Colonic mucosa (tissue), 4 donors: ENCODE data around the gene RETREG1. TPM values are rescaled to one million over a fixed set of nuclear protein-coding genes. Genes with fewer than 3 reads are reported as not detected.
A peak's percentile ranks its signal among the peaks of the same experiment; 100 is the strongest.

Source experiments
- DNase-seq: peaks from one replicate; pipeline ENCODE4 v3.0.0-alpha.2; 2020
- H3K27ac ChIP-seq: fragments of 200-600 bp; one replicate; pipeline ENCODE4 v1.8.0; 2021
- H3K27me3 ChIP-seq: fragments of 200-600 bp; one replicate; pipeline ENCODE4 v1.8.0; 2021
- H3K36me3 ChIP-seq: fragments of 200-600 bp; one replicate; pipeline ENCODE4 v1.8.0; 2021
- H3K4me1 ChIP-seq: fragments of 200-600 bp; one replicate; pipeline ENCODE4 v1.8.0; 2021; ENCODE audit warnings: mild to moderate bottlenecking
- H3K4me3 ChIP-seq: fragments of 200-600 bp; one replicate; pipeline ENCODE4 v1.8.0; 2021
- H3K9ac ChIP-seq, 2 donors: one replicate each; pipeline ENCODE4 v1.7.0; 2013; ENCODE audit warnings: control low read depth in 2 of 2, low read depth in 2 of 2, low read length in 2 of 2
- H3K9me3 ChIP-seq: fragments of 200-600 bp; one replicate; pipeline ENCODE4 v1.8.0; 2021
- intact Hi-C: fragments of 100-400 bp; cut with DNase I; formaldehyde crosslinking; loops from one replicate; pipeline ENCODE4 v1.14.1; 2022
- total RNA-seq, 2 donors: library from RNA; stranded (reverse); fragmentation: NEBNext Ultra II Directional in 1 of 2; extraction: Animal tissue kit (Norgen Biotek cat#: 25700) in 1 of 2; gene quantifications; one replicate each; pipeline ENCODE4 v1.2.1, GENCODE V29; 2021
- TF ChIP-seq, protein P1 (sequence below): fragments of 200-600 bp; IDR thresholded peaks from one replicate; pipeline ENCODE4 v1.8.0; 2022; ENCODE audit warnings: antibody characterized with exemption, mild to moderate bottlenecking
- donor health status: healthy.
- donor health status: DM: no; HTN: no; CAD: no.
- donor health status: DM: no; HTN: no; CAD: no.

The RETREG1 gene
- total RNA-seq, 2 donors from 2014 or later = 49.9 to 56.8 TPM

DNA sequence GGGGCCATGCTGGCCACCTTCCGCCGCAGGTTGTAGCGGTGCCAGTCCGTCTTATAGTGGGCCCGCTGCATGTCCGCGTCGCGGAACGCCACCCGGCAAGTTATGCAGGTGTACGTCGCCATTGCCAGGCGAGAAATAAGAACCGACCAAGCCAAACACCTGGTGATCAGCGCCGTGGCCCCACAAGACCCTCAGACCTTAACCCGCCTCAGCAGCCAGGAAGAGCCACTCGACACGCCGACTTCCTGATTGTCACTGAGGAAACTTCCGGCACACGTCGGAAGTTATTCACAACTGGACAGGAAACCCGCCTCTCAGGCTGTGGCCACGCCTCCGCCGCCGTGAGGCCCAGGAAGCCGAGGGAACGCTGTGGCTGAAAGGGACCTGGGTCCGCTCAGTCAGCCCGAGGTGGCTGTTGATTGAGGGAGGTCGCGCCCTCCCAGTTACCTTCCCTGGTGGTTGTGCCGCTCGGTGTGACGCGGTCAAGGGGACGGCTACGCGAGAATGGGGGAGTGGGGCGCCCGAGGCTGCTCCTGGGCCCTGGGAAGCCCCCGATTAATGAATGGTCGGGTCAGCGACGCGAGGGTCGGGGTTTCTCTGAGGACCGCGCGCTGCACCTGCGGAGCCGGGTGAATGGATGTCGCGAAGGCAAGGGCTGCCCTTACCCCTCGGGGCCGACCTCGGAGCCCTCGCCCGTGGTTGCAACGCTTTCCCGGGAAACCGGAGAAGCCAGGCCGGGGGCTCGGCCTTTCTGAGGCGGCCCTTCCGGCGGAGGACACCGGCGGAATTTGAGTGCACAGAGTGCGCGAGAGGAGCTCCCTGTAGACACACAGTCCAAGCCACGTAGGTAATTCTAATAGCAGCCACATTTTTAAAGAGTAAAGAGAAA lies 151.0 kb downstream of the RETREG1 start, which contains the start of gene ZNF622:
TSS of gene ZNF622 (minus strand) at position 257 of the 889 bp plus-strand sequence. CDS start at position 122, 135 bp downstream.
- H3K36me3 ChIP-seq = peaks cover 8% of the 10 kb centered on the region
- H3K4me1 ChIP-seq = peaks cover 22% of the 10 kb centered on the region
- peak within 1 kb of the TSS; percentile 95 for H3K4me3 ChIP-seq
- peak within 1 kb of the TSS; percentile 86 for H3K27ac ChIP-seq
- peak; percentile 95 for DNase-seq
- no peaks in the 10 kb centered on the region for H3K27me3 ChIP-seq
- H3K9me3 ChIP-seq = no peaks in the 10 kb centered on the region
- peak within 1 kb of the TSS; percentile 77 to 81 for H3K9ac ChIP-seq
- TF ChIP-seq, protein P1, sequence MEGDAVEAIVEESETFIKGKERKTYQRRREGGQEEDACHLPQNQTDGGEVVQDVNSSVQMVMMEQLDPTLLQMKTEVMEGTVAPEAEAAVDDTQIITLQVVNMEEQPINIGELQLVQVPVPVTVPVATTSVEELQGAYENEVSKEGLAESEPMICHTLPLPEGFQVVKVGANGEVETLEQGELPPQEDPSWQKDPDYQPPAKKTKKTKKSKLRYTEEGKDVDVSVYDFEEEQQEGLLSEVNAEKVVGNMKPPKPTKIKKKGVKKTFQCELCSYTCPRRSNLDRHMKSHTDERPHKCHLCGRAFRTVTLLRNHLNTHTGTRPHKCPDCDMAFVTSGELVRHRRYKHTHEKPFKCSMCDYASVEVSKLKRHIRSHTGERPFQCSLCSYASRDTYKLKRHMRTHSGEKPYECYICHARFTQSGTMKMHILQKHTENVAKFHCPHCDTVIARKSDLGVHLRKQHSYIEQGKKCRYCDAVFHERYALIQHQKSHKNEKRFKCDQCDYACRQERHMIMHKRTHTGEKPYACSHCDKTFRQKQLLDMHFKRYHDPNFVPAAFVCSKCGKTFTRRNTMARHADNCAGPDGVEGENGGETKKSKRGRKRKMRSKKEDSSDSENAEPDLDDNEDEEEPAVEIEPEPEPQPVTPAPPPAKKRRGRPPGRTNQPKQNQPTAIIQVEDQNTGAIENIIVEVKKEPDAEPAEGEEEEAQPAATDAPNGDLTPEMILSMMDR = no peak
- intact Hi-C loops = no loop called here

DNA sequence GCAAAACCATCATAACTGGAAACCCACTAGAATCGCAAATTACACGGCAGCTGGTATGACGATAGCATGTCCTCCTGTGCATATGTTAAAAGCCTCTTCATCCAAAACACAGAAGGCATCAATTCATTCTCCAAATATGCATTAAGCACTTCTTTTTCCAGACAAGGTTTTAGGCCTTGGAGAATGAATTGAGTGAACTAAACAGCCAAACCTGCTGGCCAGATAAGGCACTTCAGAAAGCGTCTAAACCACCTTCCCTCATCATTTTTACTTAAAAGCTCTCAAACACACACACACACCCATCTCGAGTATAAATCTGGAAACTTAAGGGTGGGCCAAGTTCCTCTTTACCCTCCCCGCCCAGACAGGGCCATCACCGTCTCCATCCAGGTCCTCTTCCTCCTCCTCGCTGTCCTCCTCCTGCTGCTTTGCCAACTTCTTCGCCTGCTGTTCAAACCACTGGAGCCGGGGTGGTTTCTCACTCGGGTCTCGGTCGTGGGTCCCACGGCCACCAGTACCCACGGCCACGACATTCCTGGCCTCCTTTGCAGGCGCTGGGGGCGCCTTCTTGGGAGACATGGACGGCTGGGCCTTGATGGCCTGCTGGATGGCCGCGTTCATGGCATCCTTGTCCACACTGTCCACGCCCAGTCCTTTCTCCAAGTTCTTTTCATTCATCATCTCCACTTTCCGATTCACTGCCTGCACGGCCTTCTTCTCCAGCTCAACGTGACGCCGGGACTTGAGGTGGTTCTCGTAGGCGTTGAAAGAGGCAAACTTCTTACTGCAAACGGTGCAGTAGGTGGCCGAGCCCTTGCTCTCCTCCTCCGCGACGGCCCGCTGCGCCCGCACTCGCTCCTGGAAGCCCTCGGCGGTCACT lies 151.9 kb downstream of the RETREG1 start:
- no peaks in the 10 kb centered on the region for H3K27me3 ChIP-seq
- H3K4me3 ChIP-seq = peak overlapping the region; percentile 95
- TF ChIP-seq, protein P1 = no peak
- H3K27ac ChIP-seq = peak overlapping the region; percentile 86
- peak overlapping the region; percentile 77 to 81 for H3K9ac ChIP-seq
- H3K36me3 ChIP-seq = peaks cover 12% of the 10 kb centered on the region
- no peaks in the 10 kb centered on the region for H3K9me3 ChIP-seq
- intact Hi-C loops = no loop called here
- no peak for DNase-seq
- H3K4me1 ChIP-seq = peaks cover 22% of the 10 kb centered on the region

DNA sequence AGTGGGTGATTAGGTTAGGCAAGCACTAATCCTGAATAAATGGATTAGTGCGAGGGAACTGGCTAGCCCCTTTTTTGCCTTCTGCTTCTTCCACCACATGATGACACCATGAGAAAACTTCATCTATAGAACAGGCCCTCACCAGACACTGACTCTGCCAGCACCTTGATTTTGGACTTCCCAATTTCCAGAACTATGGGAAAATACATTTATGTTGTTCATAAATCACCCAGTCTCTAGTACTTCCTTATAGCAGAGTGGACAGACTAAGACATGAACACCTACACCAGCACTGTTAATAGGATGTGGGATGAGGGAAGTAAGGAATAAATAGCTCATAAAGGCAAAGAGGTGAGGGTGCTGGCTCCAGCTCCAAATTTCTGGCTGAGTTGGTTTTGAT lies 152.6 kb downstream of the RETREG1 start:
- Histone ChIP-seq H3K4me1 (peaks cover 22% of the 10 kb centered on the region), H3K27ac (no peak overlapping the region)

DNA sequence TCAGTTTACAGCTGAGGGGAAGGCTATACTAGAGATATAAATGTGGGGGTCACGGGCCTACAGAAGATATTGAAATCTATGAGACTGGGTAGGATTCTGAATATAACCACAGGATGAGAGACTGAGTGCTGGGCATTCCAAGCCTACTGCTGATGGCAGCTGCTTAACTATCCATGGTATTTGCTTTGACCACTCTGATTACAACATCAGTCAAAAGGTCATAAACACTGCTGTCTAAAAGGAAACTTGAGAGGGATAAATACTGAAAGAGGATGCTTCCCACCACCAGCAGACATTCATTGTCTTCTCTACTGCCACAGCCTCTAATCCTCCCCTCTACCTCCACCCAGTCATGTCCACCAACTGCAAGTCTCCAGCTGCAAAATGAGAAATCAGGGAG lies 155.0 kb downstream of the RETREG1 start:
- Histone ChIP-seq H3K36me3 (peaks cover 17% of the 10 kb centered on the region), H3K4me1 (peaks cover 14% of the 10 kb centered on the region), H3K27me3 (no peaks in the 10 kb centered on the region), H3K9ac (no peak overlapping the region), H3K27ac (no peak overlapping the region), H3K4me3 (no peak overlapping the region), H3K9me3 (no peaks in the 10 kb centered on the region)
- DNase-seq = no peak
- intact Hi-C loops = no loop called here
- TF ChIP-seq, protein P1 = no peak

More for the DNA sequence above, 152.6 kb downstream of the RETREG1 start:
- no peaks in the 10 kb centered on the region for H3K9me3 ChIP-seq
- no peak for DNase-seq
- H3K36me3 ChIP-seq = peaks cover 12% of the 10 kb centered on the region
- H3K9ac ChIP-seq = peak overlapping the region; percentile 77 to 81
- TF ChIP-seq, protein P1 = no peak
- intact Hi-C loops = no loop called here
- H3K27me3 ChIP-seq = no peaks in the 10 kb centered on the region
- peak overlapping the region; percentile 95 for H3K4me3 ChIP-seq

DNA sequence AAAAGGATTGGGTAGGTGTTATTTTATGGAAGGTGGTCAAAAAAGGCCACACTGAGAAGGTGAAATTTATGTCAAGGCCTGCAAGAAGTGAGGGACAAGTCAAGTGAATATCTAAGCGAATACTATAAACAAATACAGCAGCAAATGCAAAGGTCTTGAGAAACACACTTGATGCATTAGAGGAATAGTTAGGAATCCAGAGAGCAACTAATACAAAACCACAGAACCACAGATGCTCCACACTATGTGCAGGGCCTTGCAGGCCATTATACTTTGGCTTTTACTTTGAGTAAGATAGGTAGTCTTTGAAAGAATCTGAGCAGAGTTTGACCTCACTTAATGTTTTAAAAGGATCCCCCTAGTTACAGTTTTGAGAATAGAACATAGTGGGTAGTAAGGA lies 155.8 kb downstream of the RETREG1 start:
- TF ChIP-seq, protein P1 = no peak
- intact Hi-C loops = no loop called here
- H3K27ac ChIP-seq = no peak overlapping the region
- H3K4me1 ChIP-seq = peaks cover 14% of the 10 kb centered on the region
- H3K27me3 ChIP-seq = no peaks in the 10 kb centered on the region
- peaks cover 17% of the 10 kb centered on the region for H3K36me3 ChIP-seq
- no peaks in the 10 kb centered on the region for H3K9me3 ChIP-seq
- no peak for DNase-seq
- no peak overlapping the region for H3K4me3 ChIP-seq
- H3K9ac ChIP-seq = no peak overlapping the region
